B cell (primary cell): Measurements from ENCODE around the gene SEC24A.
"Not testable (repeated sequence)": the region's sequence is repeated elsewhere in the genome, so short reads cannot be mapped to it uniquely, and the experiment has no call there.

ENCODE experiments used
- EZH2 ChIP-seq: IDR thresholded peaks from 2 replicates; pipeline ENCODE4 v1.6.1; 2012; ENCODE audit warnings: borderline replicate concordance, low read depth, mild to moderate bottlenecking, moderate library complexity, low read length; ENCODE audit not compliant: insufficient read depth, poor library complexity, severe bottlenecking
- TF ChIP-seq, protein P1 (sequence below): fragments of 200-600 bp; IDR thresholded peaks from one replicate; pipeline ENCODE4 v1.8.0; 2022; ENCODE audit warnings: antibody characterized with exemption, mild to moderate bottlenecking

DNA sequence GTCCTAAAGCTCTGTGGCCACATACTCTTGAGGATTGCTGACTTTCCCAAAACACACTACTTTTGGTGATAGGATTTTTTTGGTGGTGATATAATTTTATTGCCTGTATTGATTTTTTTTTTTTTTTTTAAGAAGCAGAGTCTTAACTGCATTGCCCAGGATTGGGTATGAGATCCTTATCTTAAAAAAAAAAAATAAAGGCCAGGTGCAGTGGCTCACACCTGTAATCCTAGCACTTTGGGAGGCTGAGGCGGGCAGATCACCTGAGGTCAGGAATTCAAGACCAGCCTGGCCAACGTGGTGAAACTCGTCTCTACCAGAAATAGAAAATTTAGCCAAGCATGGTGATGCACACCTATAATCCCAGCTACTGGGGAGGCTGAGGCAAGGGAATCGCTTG lies 28.8 kb downstream of the SEC24A start:
- TF ChIP-seq, protein P1, sequence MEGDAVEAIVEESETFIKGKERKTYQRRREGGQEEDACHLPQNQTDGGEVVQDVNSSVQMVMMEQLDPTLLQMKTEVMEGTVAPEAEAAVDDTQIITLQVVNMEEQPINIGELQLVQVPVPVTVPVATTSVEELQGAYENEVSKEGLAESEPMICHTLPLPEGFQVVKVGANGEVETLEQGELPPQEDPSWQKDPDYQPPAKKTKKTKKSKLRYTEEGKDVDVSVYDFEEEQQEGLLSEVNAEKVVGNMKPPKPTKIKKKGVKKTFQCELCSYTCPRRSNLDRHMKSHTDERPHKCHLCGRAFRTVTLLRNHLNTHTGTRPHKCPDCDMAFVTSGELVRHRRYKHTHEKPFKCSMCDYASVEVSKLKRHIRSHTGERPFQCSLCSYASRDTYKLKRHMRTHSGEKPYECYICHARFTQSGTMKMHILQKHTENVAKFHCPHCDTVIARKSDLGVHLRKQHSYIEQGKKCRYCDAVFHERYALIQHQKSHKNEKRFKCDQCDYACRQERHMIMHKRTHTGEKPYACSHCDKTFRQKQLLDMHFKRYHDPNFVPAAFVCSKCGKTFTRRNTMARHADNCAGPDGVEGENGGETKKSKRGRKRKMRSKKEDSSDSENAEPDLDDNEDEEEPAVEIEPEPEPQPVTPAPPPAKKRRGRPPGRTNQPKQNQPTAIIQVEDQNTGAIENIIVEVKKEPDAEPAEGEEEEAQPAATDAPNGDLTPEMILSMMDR = not testable (repeated sequence)
- TF ChIP-seq EZH2 = not testable (repeated sequence)
